HG02943 (cell line): ENCODE data around the gene ITGB5.

Experiments
- ATAC-seq: cut with Tn5 transposase; IDR thresholded peaks from one replicate; pipeline ENCODE4 v1.9.1; 2021; ENCODE audit warnings: mild to moderate bottlenecking, low read depth, moderate library complexity; ENCODE audit not compliant: unreplicated experiment

Gene ITGB5

DNA sequence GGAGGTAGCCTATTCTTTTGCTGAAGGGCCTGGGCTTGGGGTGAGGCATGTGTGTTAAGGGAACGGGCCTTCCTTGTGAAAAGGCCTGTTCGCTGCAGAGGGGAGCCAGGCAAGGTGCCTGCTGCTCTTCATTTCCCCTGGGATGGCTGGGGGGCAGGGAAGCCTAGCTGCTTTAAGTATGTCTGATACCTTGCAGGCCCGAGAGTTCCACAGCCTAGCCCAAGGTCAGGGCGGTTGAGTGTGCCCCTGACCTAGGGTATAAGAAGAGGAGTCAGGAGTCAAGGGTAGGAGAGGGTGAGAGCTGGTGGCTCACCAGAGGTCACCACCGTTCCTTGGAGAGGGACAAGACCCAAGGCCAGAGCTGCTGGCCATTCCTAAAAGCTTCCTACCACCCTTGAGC lies 110.3 kb downstream of the ITGB5 start:
- no peak for ATAC-seq

DNA sequence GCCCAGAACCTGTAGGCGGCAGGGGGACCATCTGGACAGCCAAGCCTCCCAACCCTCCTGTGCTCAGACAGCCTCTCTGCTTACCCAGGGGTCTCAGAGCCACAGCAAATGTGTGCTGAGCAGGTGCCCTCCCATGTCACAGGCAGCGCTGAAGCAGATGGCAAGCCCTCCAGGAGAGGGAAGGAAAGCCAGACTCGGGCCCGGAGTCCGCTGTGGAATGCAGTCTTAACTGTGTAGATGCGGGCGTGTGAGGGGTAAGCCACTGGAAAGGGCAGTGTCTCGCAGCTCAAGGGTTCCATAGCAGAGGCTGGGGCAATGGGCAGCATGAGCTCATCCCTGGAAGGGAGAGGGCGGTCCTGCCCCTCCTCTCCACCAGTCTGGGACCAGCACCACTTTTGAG lies 111.3 kb downstream of the ITGB5 start:
- ATAC-seq, result no peak

DNA sequence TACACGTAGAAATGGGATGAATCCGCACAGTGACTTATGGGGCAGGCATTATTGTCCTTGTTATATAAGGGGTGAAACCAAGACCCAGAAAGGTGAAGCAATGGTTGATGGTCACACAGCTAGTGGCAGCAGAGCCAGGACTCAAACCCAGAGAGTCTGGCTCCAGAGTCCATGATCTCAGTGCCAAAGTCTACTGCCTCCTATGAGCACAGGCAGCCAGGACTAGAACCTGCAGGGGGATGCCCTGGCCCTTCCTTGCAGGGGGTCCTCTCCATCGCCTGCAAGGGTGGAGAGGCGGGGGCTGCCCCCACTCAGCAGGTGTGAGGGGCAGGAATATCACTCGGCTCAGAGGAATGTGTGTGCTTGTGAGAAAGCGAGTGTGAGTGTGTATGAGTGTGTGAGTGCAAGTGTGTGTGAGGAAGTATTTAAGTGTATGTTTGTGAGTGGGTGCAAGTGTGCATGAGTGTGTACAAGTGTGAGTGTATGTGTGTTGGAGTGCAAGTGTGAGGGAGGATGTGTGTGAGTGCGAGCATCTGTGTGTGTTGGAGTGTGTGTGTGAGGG lies 112.2 kb downstream of the ITGB5 start:
- no peak for ATAC-seq

DNA sequence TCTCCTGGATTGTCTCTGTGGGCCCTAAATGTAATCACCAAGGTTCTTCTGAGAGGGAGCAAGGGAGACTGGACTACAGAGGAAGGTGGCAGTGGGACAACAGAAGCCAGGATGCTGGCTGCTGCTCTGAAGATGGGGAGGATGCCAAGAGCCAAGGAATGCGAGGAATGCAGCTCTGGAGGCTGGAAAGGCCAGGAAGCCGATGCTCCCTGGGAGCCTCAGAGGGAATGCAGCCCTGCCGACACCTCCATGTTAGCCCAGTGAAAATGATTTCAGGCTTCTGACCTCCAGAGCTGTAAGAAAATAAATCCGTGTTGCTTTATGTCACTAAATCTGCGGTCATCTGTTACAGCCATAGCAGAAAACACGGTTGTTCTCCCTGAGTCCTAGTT lies 112.8 kb downstream of the ITGB5 start:
- no peak for ATAC-seq

DNA sequence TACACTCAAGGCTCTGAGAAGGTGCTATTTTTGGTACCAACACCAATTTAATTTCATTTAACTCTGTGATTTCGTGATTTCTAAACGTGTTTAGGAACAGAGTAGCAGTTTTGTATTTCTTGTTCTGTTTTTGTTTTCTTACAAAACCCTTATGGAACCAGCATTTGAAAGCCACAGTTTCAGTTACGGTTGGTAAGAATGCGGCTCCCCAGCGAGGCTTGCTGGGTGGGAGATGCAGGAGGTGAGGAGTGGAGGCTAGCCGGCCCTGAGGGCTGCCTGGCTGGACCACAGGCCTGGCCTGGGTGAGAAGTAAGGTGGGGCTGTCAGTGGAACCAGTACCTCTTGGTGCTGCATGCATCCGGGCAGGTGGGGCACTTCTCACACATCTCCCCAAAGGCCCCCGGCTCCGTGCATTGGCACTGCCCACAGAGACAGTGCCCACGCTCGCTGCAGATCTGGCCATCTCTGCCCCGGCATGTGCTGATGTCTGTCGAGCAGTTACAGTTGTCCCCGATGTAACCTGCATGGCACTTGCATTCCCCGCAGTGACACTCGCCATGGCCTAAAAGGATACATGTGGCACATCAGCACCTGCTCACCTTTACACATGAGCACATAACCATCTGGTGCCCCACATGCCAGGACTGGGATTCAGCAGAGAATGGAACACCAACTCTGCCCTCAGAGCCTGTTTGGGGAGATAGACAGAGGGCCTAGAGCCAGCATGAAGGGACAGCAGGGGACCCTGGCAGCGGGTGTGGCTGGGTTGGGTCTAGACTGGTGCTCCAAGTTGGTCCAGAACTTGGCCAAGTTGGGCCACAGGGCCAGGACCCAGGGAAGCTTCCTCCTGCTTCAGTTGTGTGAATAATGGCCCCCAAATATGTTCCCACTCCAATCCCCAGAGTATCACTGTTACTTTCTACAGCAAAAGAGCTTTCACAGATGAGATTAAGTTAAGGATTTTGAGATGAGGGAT lies 113.5 kb downstream of the ITGB5 start:
- no peak for ATAC-seq

DNA sequence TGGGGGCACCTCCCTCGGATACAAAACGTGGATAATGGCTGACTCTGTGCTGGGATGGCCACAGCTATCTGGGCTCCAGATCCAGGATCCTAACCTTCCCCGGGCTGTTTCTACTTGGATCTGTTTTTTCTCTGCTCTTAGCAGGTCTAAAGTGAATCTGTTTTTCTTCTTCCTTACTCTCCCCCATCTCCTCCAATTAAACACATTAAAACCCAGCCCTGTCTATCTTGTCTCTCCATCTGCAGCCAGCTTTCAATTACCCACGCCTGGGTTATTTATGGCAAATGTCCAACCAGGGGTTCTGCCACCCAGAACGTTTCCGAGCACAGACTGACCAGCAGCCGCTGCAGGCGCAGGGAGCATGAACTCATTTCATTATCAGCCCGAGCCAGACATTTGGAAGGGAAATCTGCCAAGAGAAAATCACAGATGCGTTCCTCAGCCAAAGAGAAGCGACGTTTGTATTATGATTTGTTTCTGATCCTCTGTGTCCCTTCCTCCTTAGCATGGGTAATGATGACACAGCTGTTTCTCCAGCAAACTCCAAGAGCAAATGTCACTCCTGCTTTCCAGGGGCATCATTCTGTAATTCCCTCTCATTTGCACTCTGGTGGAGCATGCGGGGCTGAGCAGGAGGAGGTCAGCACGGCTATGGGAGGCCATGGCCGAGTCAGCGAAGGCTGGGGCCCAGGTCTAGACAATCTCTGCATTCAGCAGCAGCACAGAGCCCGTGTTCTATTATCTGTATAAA lies 114.9 kb downstream of the ITGB5 start:
- no peak for ATAC-seq

DNA sequence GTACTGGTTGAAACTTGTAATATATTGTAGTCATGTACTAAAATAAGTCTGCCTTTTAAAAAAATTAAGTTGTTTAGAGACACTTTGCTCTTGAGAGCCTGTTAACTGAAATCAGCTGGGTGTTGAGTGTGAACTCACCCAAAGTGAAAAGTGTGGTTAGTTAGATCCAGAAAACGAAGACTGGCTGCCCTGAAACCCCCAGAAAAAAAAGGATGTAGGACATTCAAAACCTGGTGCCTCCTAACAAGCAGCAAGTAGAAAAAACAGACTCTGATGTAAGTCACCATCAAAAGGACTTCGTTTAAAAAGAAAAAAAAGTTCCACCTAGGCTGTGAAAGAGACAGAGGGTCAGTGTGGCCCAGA lies 116.1 kb downstream of the ITGB5 start:
- ATAC-seq, result no peak

DNA sequence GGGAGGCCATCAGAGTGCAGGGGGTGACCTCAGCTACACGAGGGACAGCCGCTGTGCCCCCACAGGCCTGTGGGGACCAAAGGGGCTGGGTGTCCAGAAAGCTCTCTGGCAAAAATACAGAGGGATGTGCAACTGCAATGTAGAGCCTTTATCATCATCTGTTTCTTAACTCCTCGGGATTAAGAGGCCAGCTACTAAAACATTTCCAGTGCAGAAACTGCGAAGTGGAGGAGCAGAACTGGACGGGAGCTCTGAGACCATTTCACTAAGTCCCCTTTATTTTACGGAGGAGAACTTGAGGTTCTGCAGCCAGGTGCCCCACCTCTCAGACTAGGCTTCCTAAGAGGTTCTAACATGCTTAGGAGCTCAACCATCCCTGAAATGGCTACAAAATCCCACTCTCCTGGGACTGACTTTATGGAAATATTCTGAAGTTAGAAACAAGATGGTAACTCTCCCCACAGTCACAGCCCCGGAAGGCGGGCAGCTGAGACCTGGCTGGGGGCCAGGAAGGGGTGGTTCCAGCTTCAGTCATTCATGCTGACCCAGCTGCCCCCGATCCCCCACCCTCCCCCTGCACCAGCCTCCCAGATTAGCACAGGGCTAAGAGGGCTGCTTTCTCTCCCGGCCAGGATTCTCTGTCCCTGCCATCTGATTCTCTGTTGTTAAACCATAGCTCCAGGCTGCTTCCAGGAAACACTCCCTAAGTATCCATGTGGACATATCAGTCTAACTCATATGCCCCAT lies 116.7 kb downstream of the ITGB5 start:
- ATAC-seq, result no peak

DNA sequence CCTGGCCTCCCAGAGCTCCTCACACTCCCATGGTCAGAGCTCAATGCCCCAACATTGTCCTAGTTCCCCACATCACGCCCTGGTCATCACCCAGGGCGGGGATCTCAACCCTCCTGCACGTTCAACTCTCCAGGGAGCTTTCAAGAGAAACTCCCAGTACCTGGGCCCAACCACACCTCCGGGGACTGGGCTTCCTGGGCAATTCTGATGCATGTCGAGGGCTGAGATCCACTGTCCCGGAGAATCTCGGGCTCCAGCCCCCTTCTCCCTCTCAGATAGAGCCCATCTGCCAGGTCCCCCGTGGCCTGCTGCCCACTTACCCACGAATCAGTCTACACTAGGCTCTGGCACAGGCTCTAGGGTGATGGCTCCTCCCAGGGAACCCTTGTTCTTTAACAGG lies 117.7 kb downstream of the ITGB5 start:
- ATAC-seq, result no peak

DNA sequence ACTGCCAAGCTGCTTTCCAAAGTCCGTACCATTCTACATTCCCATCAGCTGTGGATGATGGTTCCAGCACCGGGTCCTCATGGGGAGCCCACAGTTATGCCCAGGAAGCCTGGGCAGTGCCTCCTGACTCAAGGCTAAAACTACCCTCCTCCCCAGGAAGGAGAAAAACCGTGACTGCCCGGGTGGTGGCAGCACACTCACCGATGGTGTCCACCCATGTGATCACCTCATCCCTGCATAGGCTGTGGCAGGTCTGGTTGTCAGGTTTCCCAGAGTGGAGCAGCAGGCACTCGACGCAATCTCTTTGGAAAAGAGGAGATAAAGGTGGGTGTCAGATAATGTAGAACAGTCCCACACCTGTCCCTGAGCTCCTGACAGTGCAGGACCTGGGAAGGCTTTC lies 118.4 kb downstream of the ITGB5 start:
- no peak for ATAC-seq

DNA sequence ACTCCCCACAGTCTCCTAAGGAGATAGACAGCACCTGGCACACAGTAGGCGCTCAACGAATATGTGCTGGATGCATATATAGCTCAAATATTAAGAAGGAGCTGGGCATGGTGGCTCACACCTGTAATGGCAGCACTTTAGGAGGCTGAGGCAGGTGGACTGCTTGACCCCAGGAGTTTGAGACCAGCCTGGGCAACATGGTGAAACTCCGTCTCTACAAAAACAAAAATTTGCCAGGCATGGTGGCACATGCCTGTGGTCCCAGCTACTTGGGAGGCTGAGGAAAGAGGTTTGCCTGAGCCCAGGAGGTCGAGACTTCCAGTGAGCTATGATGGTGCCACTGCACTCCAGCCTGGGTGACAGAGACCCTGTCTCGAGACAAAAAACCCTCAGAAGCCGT lies 119.5 kb downstream of the ITGB5 start:
- no peak for ATAC-seq

DNA sequence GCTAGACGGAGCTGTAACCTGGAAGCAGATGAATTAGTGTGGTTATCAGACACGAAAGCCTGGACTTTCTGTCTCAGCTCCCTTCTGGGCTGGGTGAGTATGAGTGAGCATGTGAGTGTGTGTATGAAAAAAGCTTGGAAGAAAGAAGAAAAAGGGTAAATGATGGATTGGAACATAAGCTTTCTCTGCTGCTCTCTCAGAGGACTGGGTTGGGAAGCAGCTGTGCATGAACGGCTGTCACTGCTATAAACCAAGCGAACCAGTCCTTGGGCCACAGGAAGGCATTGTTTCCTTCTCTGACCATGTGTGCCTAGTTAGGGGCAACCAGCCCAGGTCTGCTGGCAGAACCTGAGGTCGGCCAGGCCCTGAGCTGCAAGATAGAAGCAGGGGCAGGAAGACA lies 119.9 kb downstream of the ITGB5 start:
- no peak for ATAC-seq

DNA sequence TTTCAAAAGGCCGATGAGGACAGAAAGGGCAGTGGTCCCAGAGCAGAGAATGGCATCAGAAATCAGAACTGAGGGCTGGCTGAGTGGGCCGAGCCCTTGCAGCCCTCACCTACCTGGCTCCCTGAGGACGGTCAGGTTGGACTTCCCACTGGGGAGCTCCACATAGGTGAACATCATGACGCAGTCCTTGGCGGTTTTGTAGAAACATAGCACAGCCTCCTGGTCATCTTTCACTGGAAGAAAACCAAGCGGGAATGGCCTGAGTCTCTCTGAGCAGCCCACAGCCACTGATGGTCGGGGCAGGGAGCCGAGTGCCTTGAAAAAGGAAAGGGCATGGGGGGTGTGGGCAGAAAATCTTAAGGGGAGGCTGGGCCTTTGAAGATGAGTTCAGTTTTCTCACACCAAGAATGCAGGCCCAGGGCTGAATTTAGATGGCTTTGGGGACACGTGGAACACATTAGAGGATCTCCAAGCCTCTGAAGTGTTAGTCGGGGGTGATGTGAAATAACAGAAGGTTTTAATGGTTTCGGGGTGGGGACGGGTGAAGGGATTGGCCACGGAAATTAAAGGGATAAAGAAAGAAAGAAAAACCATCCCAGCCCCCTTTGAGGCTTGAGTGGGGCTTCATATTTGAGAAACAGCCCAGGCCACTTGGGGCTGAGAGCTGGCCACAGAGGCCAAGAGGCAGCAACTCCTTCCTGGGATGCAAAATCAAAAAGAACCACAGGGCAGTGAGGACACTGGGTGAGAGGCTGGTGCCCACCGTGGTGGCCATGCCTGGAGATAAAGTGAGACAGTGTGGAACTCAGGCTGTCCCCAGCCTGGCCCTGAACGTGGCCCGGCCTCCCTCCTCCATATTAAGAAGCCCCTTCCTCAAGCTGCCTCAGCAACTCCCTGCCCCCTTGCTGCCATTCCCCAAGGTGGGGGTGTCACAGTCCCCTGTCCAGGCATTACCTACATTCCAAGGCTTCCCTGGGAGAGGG lies 120.8 kb downstream of the ITGB5 start:
- ATAC-seq, result no peak

DNA sequence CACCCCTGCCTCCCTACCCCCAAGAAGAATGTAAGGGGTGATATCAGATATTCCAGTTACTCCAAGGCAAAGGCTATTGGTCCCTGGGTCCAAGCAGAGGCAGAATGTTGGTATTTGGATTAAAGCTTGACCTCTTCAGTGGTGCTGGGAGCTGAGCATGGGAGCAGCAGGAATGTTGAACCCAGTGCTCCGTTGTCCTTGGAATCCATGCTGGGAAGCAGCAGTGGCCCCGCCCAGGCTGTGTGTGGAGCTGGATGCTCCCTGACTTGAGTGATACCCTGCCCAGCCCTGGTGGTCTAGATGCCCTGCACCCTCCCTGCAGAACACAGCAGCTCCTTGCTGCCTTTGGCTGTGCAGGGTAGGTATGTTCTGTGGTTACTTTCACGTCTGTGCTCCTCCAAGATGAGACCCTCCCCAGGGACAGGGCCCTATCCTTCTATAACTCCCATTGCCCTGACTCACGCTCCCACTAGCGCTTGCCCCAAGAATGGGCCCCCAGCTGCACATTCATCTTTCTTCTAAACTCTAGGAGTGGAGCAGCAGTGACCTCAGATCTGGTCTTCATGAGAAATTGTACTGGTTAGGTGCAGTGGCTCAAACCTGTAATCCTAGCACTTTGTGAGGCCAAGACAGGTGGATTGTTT lies 121.8 kb downstream of the ITGB5 start:
- ATAC-seq, result no peak

DNA sequence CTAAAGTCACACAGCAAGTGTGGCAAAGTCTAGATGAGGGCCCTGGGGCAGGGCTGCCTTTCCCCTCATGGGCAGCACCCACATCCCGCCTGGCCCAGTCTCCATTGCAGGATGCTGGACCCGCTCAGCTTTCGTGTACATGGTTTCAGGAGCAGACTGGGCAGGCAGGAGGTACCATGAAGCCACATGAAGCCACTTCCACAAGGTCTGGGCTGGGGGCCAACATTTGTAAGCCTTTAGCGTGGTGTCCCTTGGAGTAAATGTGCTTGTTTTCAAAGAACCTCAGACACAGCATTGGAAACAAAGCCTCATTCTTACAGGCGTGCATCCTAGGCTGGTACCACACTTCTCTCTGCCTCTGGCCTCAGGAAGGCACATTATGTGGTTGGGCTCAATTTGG lies 122.4 kb downstream of the ITGB5 start:
- no peak for ATAC-seq

DNA sequence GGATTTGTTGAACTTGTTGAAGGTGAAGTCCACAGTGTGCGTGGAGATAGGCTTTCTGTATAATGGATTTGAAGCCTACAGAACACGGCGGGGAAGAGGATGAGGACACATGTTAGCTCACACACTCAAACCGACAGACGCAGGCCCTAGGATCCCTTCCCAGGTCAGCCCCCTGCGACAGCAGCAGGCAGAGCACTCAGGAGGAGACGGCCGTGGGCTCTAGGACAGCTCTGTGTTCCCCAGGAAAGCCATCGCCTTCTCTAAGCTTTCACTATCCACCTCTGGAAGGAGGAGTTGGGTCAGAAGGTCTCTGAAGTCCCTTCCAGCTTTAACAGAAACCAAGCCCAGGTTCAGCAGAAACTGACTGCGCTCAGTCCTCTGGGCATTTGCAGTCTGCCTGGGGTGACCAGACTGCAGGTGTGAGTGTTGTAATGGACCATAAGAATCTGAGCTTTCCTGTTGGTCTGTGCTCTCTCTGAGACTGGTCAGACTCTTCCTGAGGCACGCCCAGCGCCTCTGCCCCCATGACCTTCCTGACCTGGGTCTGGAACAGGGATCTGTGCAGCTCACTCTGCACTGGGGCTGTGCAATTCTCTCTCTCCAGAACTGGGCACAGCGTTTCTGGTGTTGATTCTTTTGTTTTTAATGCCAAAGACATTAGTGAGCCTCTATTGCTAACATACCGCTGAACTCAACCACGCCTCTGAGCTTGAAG lies 123.4 kb downstream of the ITGB5 start:
- no peak for ATAC-seq

DNA sequence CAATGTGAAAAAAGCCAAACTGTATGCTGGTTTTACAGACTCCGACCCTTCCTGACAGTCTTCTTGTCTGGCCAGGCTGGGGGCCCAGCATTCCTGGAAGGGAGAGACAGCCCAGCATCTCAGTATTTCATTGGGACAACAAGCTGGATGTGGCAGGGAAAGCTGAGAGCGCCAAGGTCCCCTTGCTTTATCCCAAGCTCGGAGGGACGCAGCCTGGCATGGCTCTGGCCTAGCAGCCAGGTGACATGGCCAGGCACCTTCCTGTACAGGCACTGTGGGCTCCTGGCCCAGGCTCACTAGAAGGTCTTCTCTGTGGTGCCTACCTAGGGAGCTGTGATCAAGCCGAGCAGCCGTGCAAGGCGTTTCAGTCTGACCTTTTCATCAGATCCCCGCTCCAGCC lies 124.0 kb downstream of the ITGB5 start:
- no peak for ATAC-seq

DNA sequence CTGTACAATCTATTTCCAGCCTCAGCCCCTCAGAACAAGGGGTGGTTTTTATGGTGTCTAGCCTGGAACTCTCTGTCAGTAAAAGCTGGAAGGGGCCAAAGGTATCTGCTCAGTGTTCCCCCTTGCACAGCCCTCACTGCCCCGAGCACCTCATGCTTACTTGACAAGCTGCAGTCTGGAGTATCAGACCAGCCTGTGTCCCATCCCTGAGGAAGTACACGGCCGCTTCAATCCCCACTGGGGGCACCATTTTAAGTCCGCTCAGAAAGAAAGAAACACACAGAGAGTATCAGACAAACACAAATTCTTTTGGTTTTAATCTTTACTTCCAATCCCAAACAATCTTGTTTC lies 124.5 kb downstream of the ITGB5 start:
- ATAC-seq, result no peak
